PC-3 (cell line): ENCODE measurements around the gene PSMD5. TPM values are rescaled to one million over a fixed set of nuclear protein-coding genes. Genes with fewer than 3 reads are reported as not detected.

Experiments used
- ATAC-seq: fragments of 200-7000 bp; cut with Tn5 transposase; 2 replicates; pipeline ENCODE4 v1.9.1; 2020; ENCODE audit warnings: mild to moderate bottlenecking, moderate library complexity
- BruUV-seq: library from RNA; stranded (reverse); fragments of 400-500 nt; replicated peaks from 2 replicates; lab custom pipeline; 2021; lab: Mats Ljungman, UMichigan
- CTCF ChIA-PET: fragments of 300-600 bp; sonication (Branson Sonifier 250); formaldehyde crosslinking; loops from one replicate; lab custom pipeline; 2022; ENCODE audit warnings: antibody characterized with exemption; lab: Charles Lee
- POLR2A ChIA-PET: fragments of 300-600 bp; sonication (Branson Sonifier 250); formaldehyde crosslinking; loops from one replicate; lab custom pipeline; 2022; ENCODE audit warnings: antibody characterized with exemption; ENCODE audit not compliant: unreplicated experiment; lab: Charles Lee
- DNase-seq: peaks from one replicate; pipeline ENCODE4 v3.0.0-alpha.2; 2015
- H2AFZ ChIP-seq: fragments of 300-600 bp; sonication (generic); 2 replicates; pipeline ENCODE4 v1.6.0; 2016; ENCODE audit warnings: antibody characterized with exemption, low read length
- H3F3A ChIP-seq: fragments of 300-600 bp; sonication (generic); one replicate; pipeline ENCODE4 v1.6.0; 2017; ENCODE audit warnings: antibody characterized with exemption, low read length, control low read depth, mild to moderate bottlenecking; ENCODE audit not compliant: unreplicated experiment
- H3K27ac ChIP-seq: fragments of 300-600 bp; sonication (generic); 2 replicates; pipeline ENCODE4 v1.5.1; 2016; ENCODE audit warnings: mild to moderate bottlenecking, low read length
- H3K27me3 ChIP-seq: fragments of 300-600 bp; sonication (generic); 2 replicates; pipeline ENCODE4 v1.6.1; 2016; ENCODE audit warnings: low read length, mixed read lengths
- H3K36me3 ChIP-seq: fragments of 300-600 bp; sonication (generic); 2 replicates; pipeline ENCODE4 v1.6.1; 2016; ENCODE audit warnings: low read depth, mixed run types, low read length, mixed read lengths
- H3K4me1 ChIP-seq: fragments of 300-600 bp; sonication (generic); 2 replicates; pipeline ENCODE4 v1.5.1; 2016; ENCODE audit warnings: low read length; ENCODE audit not compliant: insufficient read depth
- H3K4me2 ChIP-seq: fragments of 300-600 bp; sonication (generic); 2 replicates; pipeline ENCODE4 v1.6.0; 2016; ENCODE audit warnings: low read length
- H3K4me3 ChIP-seq: fragments of 300-600 bp; sonication (generic); 2 replicates; pipeline ENCODE4 v1.5.1; 2016; ENCODE audit warnings: mild to moderate bottlenecking, low read length, mixed read lengths
- H3K79me2 ChIP-seq: fragments of 300-600 bp; sonication (generic); 2 replicates; pipeline ENCODE4 v1.6.1; 2017; ENCODE audit warnings: low read length, mixed read lengths
- H3K9ac ChIP-seq: fragments of 300-600 bp; sonication (generic); 2 replicates; pipeline ENCODE4 v1.6.0; 2016; ENCODE audit warnings: mild to moderate bottlenecking, low read length
- H3K9me2 ChIP-seq: fragments of 300-600 bp; sonication (generic); replicated peaks from 2 replicates; pipeline ENCODE4 v1.6.1; 2016; ENCODE audit warnings: mixed run types, low read length, mixed read lengths
- H3K9me3 ChIP-seq: fragments of 300-600 bp; sonication (generic); 2 replicates; pipeline ENCODE4 v1.6.1; 2016; ENCODE audit warnings: low read length, mixed read lengths
- H4K20me1 ChIP-seq: fragments of 300-600 bp; sonication (generic); 2 replicates; pipeline ENCODE4 v1.6.1; 2016; ENCODE audit warnings: low read length, mixed read lengths
- CTCF ChIP-seq: fragments of 300-600 bp; sonication (generic); conservative IDR thresholded peaks from 2 replicates; pipeline ENCODE4 v1.5.1; 2017; ENCODE audit warnings: antibody characterized with exemption, low read depth, mild to moderate bottlenecking, low read length
- EZH2 ChIP-seq: fragments of 300-600 bp; sonication (generic); IDR thresholded peaks from one replicate; pipeline ENCODE4 v1.6.1; 2017; ENCODE audit warnings: antibody characterized with exemption, mild to moderate bottlenecking, low read length; ENCODE audit not compliant: unreplicated experiment
- EZH2phosphoT487 ChIP-seq: fragments of 300-600 bp; sonication (generic); IDR thresholded peaks from 2 replicates; pipeline ENCODE4 v1.6.1; 2018; ENCODE audit warnings: mild to moderate bottlenecking, antibody characterized with exemption, low read length, borderline replicate concordance
- intact Hi-C: fragments of 100-400 bp; cut with micrococcal nuclease; formaldehyde crosslinking; loops from 2 replicates; pipeline ENCODE4 v1.9.0; 2023
- total RNA-seq: library from RNA; depleted of rRNA; stranded (reverse); fragments of >200 nt; gene quantifications from 2 replicates; pipeline ENCODE4 v1.2.3, GENCODE V29; 2014

Gene PSMD5
- total RNA-seq, 1 experiment from 2014 or later, result 23.4 TPM

GRCh38 chr9:120862452-120862851 lies 19.7 kb upstream of the PSMD5 start:
- intact Hi-C loops, result no loop called here
- Histone ChIP-seq H3F3A (no peaks in the 10 kb centered on the region), H3K27me3 (no peaks in the 10 kb centered on the region), H3K4me3 (no peak overlapping the region), H3K4me1 (no peaks in the 10 kb centered on the region), H3K4me2 (no peak overlapping the region), H3K9me3 (no peaks in the 10 kb centered on the region), H3K36me3 (peaks cover 12% of the 10 kb centered on the region; the same call in 1 of the 2 replicates), H3K9ac (no peak overlapping the region), H4K20me1 (no peaks in the 10 kb centered on the region), H3K9me2 (no peaks in the 10 kb centered on the region), H3K79me2 (no peaks in the 10 kb centered on the region), H2AFZ (no peak overlapping the region), H3K27ac (no peak overlapping the region)
- BruUV-seq, result no TSS peak
- no peak for TF ChIP-seq EZH2
- no peak for TF ChIP-seq EZH2phosphoT487
- no peak for TF ChIP-seq CTCF
- ChIA-PET CTCF (no interaction called here), POLR2A (no interaction called here)
- DNase-seq, result no peak
- ATAC-seq, result no peak

GRCh38 chr9:120861935-120862334 lies 19.2 kb upstream of the PSMD5 start:
- no TSS peak for BruUV-seq
- Histone ChIP-seq H4K20me1 (no peaks in the 10 kb centered on the region), H3K27ac (no peak overlapping the region), H3K27me3 (no peaks in the 10 kb centered on the region), H3K4me3 (no peak overlapping the region), H3F3A (no peaks in the 10 kb centered on the region), H3K9ac (no peak overlapping the region), H3K9me2 (no peaks in the 10 kb centered on the region), H3K36me3 (peaks cover 14% of the 10 kb centered on the region; the same call in 1 of the 2 replicates), H3K4me2 (no peak overlapping the region), H3K9me3 (no peaks in the 10 kb centered on the region), H3K79me2 (no peaks in the 10 kb centered on the region), H2AFZ (no peak overlapping the region), H3K4me1 (no peaks in the 10 kb centered on the region)
- DNase-seq (no peak), ATAC-seq (no peak)
- TF ChIP-seq EZH2phosphoT487 (no peak), EZH2 (no peak), CTCF (no peak)
- intact Hi-C loops, result no loop called here
- ChIA-PET CTCF (no interaction called here), POLR2A (no interaction called here)

GRCh38 chr9:120860083-120860482 lies 17.4 kb upstream of the PSMD5 start:
- H3K4me3 ChIP-seq, result no peak overlapping the region
- ATAC-seq (no peak), DNase-seq (no peak)
- no peaks in the 10 kb centered on the region for H4K20me1 ChIP-seq
- ChIA-PET POLR2A (no interaction called here), CTCF (no interaction called here)
- intact Hi-C loops, result no loop called here
- TF ChIP-seq EZH2 (no peak), CTCF (no peak), EZH2phosphoT487 (no peak)
- no peaks in the 10 kb centered on the region for H3K27me3 ChIP-seq
- no peak overlapping the region for H3K9ac ChIP-seq
- no peaks in the 10 kb centered on the region for H3K9me3 ChIP-seq
- BruUV-seq, result no TSS peak
- no peaks in the 10 kb centered on the region for H3K4me1 ChIP-seq
- H3K79me2 ChIP-seq, result no peaks in the 10 kb centered on the region
- H3K4me2 ChIP-seq, result no peak overlapping the region
- no peaks in the 10 kb centered on the region for H3K9me2 ChIP-seq
- H3K36me3 ChIP-seq, result peaks cover 9% of the 10 kb centered on the region; the same call in 1 of the 2 replicates
- no peaks in the 10 kb centered on the region for H3F3A ChIP-seq
- no peak overlapping the region for H3K27ac ChIP-seq
- no peak overlapping the region for H2AFZ ChIP-seq
